ENCODE measurements around the gene STON2. TPM values are rescaled to one million over a fixed set of nuclear protein-coding genes. Genes with fewer than 3 reads are reported as not detected.

The STON2 gene
- total and polyA plus RNA-seq, 4 donors, result 1.9 to 30.0 (median 7.3) TPM

DNA sequence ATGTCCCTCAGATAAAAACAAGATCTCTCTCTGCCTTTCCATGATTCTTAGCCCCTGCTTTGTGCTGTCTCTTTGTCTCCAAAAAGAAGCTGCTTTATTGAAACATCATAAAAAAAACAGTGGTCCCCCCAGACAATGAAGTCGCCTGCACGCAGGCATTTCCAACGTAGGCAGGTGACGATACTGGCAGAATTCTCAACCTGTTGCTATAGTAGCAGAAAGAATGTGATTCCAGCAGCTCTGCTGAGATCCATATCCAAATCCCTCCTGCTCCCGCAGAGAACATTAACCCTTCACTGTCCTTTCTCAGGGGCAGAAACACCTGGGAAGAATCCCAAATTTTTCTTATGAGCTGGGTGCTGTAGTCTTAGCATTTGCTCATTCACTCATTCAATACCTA, 84.8 kb downstream of the STON2 start:
- no peaks in the 10 kb centered on the region for H3K27me3 ChIP-seq (ENCODE audit: control insufficient read depth in 4 of 4, insufficient read depth in 4 of 4, low read length in 3 of 4)
- no peak for DNase-seq (ENCODE audit: low spot score)
- no peak overlapping the region for H3K4me3 ChIP-seq (ENCODE audit: low read depth in 1 of 3, low read length in 3 of 3)
- TF ChIP-seq FOXA1 (IDR thresholded peaks at IDR 0.05) (no peak), SP1 (IDR thresholded peaks at IDR 0.05) (no peak), RAD21 (IDR thresholded peaks at IDR 0.05) (no peak), FOXA2 (IDR thresholded peaks at IDR 0.05) (no peak), EGR1 (IDR thresholded peaks at IDR 0.05; ENCODE audit: low read depth in 2 of 2) (no peak), RXRA (IDR thresholded peaks at IDR 0.05) (no peak), TAF1 (conservative IDR thresholded peaks at IDR 0.05) (no peak)
- TF ChIP-seq, protein P1, sequence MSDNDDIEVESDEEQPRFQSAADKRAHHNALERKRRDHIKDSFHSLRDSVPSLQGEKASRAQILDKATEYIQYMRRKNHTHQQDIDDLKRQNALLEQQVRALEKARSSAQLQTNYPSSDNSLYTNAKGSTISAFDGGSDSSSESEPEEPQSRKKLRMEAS (IDR thresholded peaks at IDR 0.05), result no peak
- TF ChIP-seq, protein P2, sequence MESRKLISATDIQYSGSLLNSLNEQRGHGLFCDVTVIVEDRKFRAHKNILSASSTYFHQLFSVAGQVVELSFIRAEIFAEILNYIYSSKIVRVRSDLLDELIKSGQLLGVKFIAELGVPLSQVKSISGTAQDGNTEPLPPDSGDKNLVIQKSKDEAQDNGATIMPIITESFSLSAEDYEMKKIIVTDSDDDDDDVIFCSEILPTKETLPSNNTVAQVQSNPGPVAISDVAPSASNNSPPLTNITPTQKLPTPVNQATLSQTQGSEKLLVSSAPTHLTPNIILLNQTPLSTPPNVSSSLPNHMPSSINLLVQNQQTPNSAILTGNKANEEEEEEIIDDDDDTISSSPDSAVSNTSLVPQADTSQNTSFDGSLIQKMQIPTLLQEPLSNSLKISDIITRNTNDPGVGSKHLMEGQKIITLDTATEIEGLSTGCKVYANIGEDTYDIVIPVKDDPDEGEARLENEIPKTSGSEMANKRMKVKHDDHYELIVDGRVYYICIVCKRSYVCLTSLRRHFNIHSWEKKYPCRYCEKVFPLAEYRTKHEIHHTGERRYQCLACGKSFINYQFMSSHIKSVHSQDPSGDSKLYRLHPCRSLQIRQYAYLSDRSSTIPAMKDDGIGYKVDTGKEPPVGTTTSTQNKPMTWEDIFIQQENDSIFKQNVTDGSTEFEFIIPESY (IDR thresholded peaks at IDR 0.05), result no peak
- TF ChIP-seq, protein P3, sequence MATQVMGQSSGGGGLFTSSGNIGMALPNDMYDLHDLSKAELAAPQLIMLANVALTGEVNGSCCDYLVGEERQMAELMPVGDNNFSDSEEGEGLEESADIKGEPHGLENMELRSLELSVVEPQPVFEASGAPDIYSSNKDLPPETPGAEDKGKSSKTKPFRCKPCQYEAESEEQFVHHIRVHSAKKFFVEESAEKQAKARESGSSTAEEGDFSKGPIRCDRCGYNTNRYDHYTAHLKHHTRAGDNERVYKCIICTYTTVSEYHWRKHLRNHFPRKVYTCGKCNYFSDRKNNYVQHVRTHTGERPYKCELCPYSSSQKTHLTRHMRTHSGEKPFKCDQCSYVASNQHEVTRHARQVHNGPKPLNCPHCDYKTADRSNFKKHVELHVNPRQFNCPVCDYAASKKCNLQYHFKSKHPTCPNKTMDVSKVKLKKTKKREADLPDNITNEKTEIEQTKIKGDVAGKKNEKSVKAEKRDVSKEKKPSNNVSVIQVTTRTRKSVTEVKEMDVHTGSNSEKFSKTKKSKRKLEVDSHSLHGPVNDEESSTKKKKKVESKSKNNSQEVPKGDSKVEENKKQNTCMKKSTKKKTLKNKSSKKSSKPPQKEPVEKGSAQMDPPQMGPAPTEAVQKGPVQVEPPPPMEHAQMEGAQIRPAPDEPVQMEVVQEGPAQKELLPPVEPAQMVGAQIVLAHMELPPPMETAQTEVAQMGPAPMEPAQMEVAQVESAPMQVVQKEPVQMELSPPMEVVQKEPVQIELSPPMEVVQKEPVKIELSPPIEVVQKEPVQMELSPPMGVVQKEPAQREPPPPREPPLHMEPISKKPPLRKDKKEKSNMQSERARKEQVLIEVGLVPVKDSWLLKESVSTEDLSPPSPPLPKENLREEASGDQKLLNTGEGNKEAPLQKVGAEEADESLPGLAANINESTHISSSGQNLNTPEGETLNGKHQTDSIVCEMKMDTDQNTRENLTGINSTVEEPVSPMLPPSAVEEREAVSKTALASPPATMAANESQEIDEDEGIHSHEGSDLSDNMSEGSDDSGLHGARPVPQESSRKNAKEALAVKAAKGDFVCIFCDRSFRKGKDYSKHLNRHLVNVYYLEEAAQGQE (IDR thresholded peaks at IDR 0.05), result no peak
- H3K27ac ChIP-seq (ENCODE audit: low read depth in 1 of 2, low read length in 2 of 2), result no peak overlapping the region
- H3K36me3 ChIP-seq (ENCODE audit: control insufficient read depth in 4 of 4, insufficient read depth in 3 of 4, low read depth in 1 of 4, low read length in 3 of 4), result no peaks in the 10 kb centered on the region
- 69% methylated on average over 5 of the region's 5 CpGs for WGBS
- H3K4me1 ChIP-seq (ENCODE audit: control insufficient read depth in 4 of 4, insufficient read depth in 4 of 4, low read length in 3 of 4), result peaks cover 0 to 6% (median 0%) of the 10 kb centered on the region in 4 donors
- no peaks in the 10 kb centered on the region for H3K9me3 ChIP-seq (ENCODE audit: control insufficient read depth in 4 of 4, low read length in 3 of 4)
- H3K9ac ChIP-seq (ENCODE audit: low read depth in 1 of 2, low read length in 2 of 2), result no peak overlapping the region

DNA sequence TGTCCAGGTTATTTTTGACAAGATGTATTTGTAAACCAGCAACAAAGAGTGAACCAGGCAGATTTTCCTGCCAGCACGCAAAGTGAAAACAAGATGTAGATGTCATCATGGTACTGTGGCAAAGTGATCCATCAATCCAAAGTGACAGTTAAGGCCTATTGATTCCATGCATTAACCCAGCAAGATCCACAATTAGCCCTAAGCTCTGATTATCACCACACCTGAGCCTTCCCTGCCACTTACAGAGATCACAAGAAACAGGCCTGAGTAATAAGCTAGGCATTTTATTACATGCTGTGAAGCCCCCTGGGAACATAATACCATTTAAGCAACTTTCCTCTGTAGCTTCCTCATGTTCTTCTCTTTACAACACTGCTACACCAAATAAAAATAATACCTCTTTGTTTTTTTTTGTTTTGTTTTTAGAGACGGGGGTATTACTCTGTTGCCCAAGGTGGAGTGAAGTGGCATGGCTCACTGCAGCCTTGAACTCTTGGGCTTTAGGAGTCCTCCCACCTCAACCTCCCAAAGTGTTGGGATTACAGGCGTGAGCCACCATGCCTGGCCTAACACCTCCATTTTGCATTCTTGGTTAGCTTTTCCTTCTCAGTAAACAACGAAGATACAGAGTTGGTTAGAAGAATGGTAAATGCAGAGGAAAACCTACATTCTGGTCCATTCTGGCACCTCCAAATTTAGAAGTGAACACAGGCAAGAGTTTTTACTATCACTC, 85.5 kb downstream of the STON2 start:
- Histone ChIP-seq H3K27me3 (ENCODE audit: control insufficient read depth in 4 of 4, insufficient read depth in 4 of 4, low read length in 3 of 4) (no peaks in the 10 kb centered on the region), H3K9ac (ENCODE audit: low read depth in 1 of 2, low read length in 2 of 2) (no peak overlapping the region), H3K36me3 (ENCODE audit: control insufficient read depth in 4 of 4, insufficient read depth in 3 of 4, low read depth in 1 of 4, low read length in 3 of 4) (no peaks in the 10 kb centered on the region), H3K27ac (ENCODE audit: low read depth in 1 of 2, low read length in 2 of 2) (no peak overlapping the region), H3K4me1 (ENCODE audit: control insufficient read depth in 4 of 4, insufficient read depth in 4 of 4, low read length in 3 of 4) (peaks cover 0 to 2% (median 0%) of the 10 kb centered on the region in 4 donors), H3K9me3 (ENCODE audit: control insufficient read depth in 4 of 4, low read length in 3 of 4) (no peaks in the 10 kb centered on the region), H3K4me3 (ENCODE audit: low read depth in 1 of 3, low read length in 3 of 3) (no peak overlapping the region)
- no peak for DNase-seq (ENCODE audit: low spot score)
- 93% methylated on average over 4 of the region's 4 CpGs for WGBS
- TF ChIP-seq NR2F2 (IDR thresholded peaks at IDR 0.05), result no peak
- TF ChIP-seq, protein P1 (IDR thresholded peaks at IDR 0.05), result no peak
- TF ChIP-seq JUND (IDR thresholded peaks at IDR 0.05), result no peak
- no peak for TF ChIP-seq SP1 (IDR thresholded peaks at IDR 0.05)
- TF ChIP-seq GABPA (IDR thresholded peaks at IDR 0.05 in 1 of 2, conservative IDR thresholded peaks at IDR 0.05 in 1 of 2), result no peak
- no peak for TF ChIP-seq EGR1 (IDR thresholded peaks at IDR 0.05; ENCODE audit: low read depth in 2 of 2)
